A673 (cell line): ENCODE measurements around the gene MBOAT7. TPM values are rescaled to one million over a fixed set of nuclear protein-coding genes. Genes with fewer than 3 reads are reported as not detected.

Source experiments
- BruUV-seq: library from RNA; stranded (reverse); fragments of 400-500 nt; replicated peaks from 2 replicates; lab custom pipeline; 2021; lab: Mats Ljungman, UMichigan
- CTCF ChIA-PET: fragments of 300-600 bp; sonication (Branson Sonifier 250); formaldehyde crosslinking; loops from one replicate; lab custom pipeline; 2022; ENCODE audit warnings: antibody characterized with exemption; lab: Charles Lee
- POLR2A ChIA-PET: fragments of 300-600 bp; sonication (Branson Sonifier 250); formaldehyde crosslinking; loops from one replicate; lab custom pipeline; 2022; ENCODE audit warnings: antibody characterized with exemption; ENCODE audit not compliant: low non-redundant PET; lab: Charles Lee
- DNase-seq: peaks from one replicate; pipeline ENCODE4 v3.0.0-alpha.2; 2015; ENCODE audit warnings: low spot score
- H3K27ac ChIP-seq: fragments of 200-600 bp; sonication (generic); 2 replicates; pipeline ENCODE4 v1.5.1; 2016; ENCODE audit warnings: mixed run types, low read depth, mild to moderate bottlenecking, mixed read lengths, antibody characterized with exemption, low read length; ENCODE audit not compliant: poor library complexity, severe bottlenecking
- H3K27me3 ChIP-seq: fragments of 200-600 bp; sonication (generic); replicated peaks from 2 replicates; pipeline ENCODE4 v1.6.1; 2017; ENCODE audit warnings: mixed run types, low read depth, mild to moderate bottlenecking, mixed read lengths, antibody characterized with exemption, low read length; ENCODE audit not compliant: insufficient read depth, poor library complexity
- H3K36me3 ChIP-seq: fragments of 200-600 bp; sonication (generic); 2 replicates; pipeline ENCODE4 v1.6.1; 2016; ENCODE audit warnings: mixed run types, mild to moderate bottlenecking, mixed read lengths, antibody characterized with exemption, low read length; ENCODE audit not compliant: insufficient read depth, poor library complexity, severe bottlenecking
- H3K4me1 ChIP-seq: fragments of 200-600 bp; sonication (generic); 2 replicates; pipeline ENCODE4 v1.6.1; 2017; ENCODE audit warnings: mixed run types, mild to moderate bottlenecking, mixed read lengths, antibody characterized with exemption, low read length; ENCODE audit not compliant: insufficient read depth, poor library complexity, severe bottlenecking
- H3K4me3 ChIP-seq: fragments of 200-600 bp; sonication (generic); 2 replicates; pipeline ENCODE4 v1.5.1; 2016; ENCODE audit warnings: low read depth, mixed run types, mild to moderate bottlenecking, mixed read lengths, low read length; ENCODE audit not compliant: poor library complexity, severe bottlenecking
- H3K9me3 ChIP-seq: fragments of 200-600 bp; sonication (generic); 2 replicates; pipeline ENCODE4 v1.6.1; 2016; ENCODE audit warnings: mixed run types, low read depth, mild to moderate bottlenecking, mixed read lengths, antibody characterized with exemption, low read length; ENCODE audit not compliant: poor library complexity, severe bottlenecking
- CTCF ChIP-seq: fragments of 300-800, 200-600 bp; sonication (generic); conservative IDR thresholded peaks from 2 replicates; pipeline ENCODE4 v1.5.1; 2017; ENCODE audit warnings: low read depth, mild to moderate bottlenecking, antibody characterized with exemption, low read length, moderate library complexity, mixed read lengths
- EZH2 ChIP-seq: fragments of 200-600 bp; sonication (generic); IDR thresholded peaks from 2 replicates; pipeline ENCODE4 v1.6.1; 2017; ENCODE audit warnings: borderline replicate concordance, low read depth, mild to moderate bottlenecking, mixed read lengths, antibody characterized with exemption, low read length; ENCODE audit not compliant: poor library complexity, severe bottlenecking
- intact Hi-C: fragments of 100-400 bp; cut with micrococcal nuclease; formaldehyde crosslinking; loops from one replicate; pipeline ENCODE4 v1.10.0; 2022; ENCODE audit not compliant: unreplicated experiment
- total RNA-seq: library from RNA; stranded (reverse); gene quantifications from 2 replicates; pipeline ENCODE4 v1.2.3, GENCODE V29; 2021

The MBOAT7 gene
- total RNA-seq, 1 experiment from 2014 or later: 107 TPM

DNA sequence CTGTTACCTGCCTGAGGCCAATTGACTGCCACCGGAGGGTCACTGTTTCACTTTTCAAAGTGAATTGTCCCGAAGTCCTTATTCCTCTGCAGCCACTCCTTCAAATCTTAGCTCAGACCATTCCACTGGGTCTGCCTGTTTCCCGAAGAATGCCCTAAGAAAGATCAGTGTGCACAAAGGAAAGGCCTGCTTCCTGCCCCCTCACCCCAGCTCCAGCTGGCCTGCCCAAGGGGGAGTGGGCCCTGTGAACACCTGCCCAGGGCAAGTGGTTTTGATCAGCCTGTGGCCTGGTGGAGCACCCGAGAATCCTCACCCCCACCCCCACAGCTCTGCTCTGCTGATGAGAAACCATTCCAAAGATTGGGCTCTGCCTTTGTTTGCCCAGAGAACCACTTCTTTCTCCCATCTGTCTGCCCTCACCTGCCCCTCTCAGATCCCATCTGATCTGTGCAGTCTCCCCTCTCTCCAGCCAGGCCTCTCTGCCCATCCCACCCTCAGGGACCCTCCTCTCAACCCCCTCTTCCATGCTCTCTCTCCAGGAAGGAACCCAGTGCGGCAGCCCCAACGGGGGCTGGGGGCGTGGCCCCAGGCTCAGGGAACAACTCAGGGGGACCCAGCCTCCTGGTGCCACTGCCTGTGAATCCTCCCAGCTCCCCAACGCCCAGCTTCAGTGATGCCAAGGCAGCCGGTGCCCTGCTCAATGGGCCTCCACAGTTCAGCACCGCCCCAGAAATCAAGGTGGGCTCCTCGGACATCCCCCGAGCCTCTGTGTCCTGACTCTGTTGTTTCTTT, 40.2 kb downstream of the MBOAT7 start:
- Histone ChIP-seq H3K27ac (no peak overlapping the region), H3K4me3 (no peak overlapping the region), H3K9me3 (no peaks in the 10 kb centered on the region), H3K27me3 (no peaks in the 10 kb centered on the region), H3K36me3 (peaks cover 94% of the 10 kb centered on the region), H3K4me1 (no peaks in the 10 kb centered on the region)
- DNase-seq: no peak
- TF ChIP-seq CTCF (no peak), EZH2 (no peak)
- POLR2A ChIA-PET: no interaction called here
- BruUV-seq: no TSS peak
- CTCF ChIA-PET: no interaction called here
- intact Hi-C loops: no loop called here

DNA sequence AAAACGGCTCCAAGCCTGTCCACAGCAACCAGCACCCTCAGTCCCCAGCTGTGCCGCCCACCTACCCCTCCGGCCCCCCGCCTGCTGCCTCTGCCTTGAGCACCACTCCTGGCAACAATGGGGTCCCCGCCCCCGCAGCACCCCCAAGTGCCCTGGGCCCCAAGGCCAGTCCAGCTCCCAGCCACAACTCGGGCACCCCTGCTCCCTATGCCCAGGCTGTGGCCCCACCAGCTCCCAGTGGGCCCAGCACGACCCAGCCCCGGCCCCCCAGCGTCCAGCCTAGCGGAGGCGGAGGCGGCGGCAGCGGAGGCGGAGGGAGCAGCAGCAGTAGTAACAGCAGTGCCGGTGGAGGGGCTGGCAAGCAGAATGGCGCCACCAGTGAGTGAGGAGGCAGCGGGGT, 41.2 kb downstream of the MBOAT7 start:
- no peak for DNase-seq
- POLR2A ChIA-PET: no interaction called here
- no peaks in the 10 kb centered on the region for H3K9me3 ChIP-seq
- TF ChIP-seq EZH2 (no peak), CTCF (no peak)
- H3K27me3 ChIP-seq: no peaks in the 10 kb centered on the region
- no peaks in the 10 kb centered on the region for H3K4me1 ChIP-seq
- TSS peak; percentile 15 for BruUV-seq
- H3K27ac ChIP-seq: no peak overlapping the region
- intact Hi-C loops: no loop called here
- peaks cover 94% of the 10 kb centered on the region for H3K36me3 ChIP-seq
- CTCF ChIA-PET: no interaction called here
- H3K4me3 ChIP-seq: no peak overlapping the region

GRCh38 chr19:54147676-54148075, 41.7 kb downstream of the MBOAT7 start:
- CTCF ChIA-PET: no interaction called here
- POLR2A ChIA-PET: no interaction called here
- Histone ChIP-seq H3K27me3 (no peaks in the 10 kb centered on the region), H3K27ac (no peak overlapping the region), H3K4me1 (no peaks in the 10 kb centered on the region), H3K4me3 (no peak overlapping the region), H3K9me3 (no peaks in the 10 kb centered on the region), H3K36me3 (peaks cover 94% of the 10 kb centered on the region)
- intact Hi-C loops: no loop called here
- no TSS peak for BruUV-seq
- no peak for DNase-seq
- no peak for TF ChIP-seq CTCF
- TF ChIP-seq EZH2: no peak
